OCI-LY1 (cell line): ENCODE data around the gene WAS.
A peak's percentile ranks its signal among the peaks of the same experiment; 100 is the strongest.

Experiments
- H2AFZ ChIP-seq: fragments of 200-600 bp; sonication (generic), shearing (Covaris generic); 2 replicates; pipeline ENCODE4 v1.6.0; 2014; ENCODE audit warnings: antibody characterized with exemption, mild to moderate bottlenecking, low read length
- H3F3A ChIP-seq: fragments of 200-600 bp; sonication (generic), shearing (Covaris generic); 2 replicates; pipeline ENCODE4 v1.6.0; 2014; ENCODE audit warnings: mild to moderate bottlenecking, antibody characterized with exemption, low read length, moderate library complexity; ENCODE audit not compliant: insufficient read depth
- H3K27ac ChIP-seq: fragments of 200-600 bp; sonication (generic); 2 replicates; pipeline ENCODE4 v1.5.1; 2014; ENCODE audit warnings: low read length, mixed run types, mild to moderate bottlenecking, low read depth; ENCODE audit not compliant: poor library complexity, severe bottlenecking
- H3K27me3 ChIP-seq: fragments of 200-600 bp; sonication (generic); 2 replicates; pipeline ENCODE4 v1.6.0; 2014; ENCODE audit warnings: antibody characterized with exemption, mild to moderate bottlenecking, low read length, moderate library complexity; ENCODE audit not compliant: insufficient read depth
- H3K36me3 ChIP-seq: fragments of 200-600 bp; sonication (generic); 2 replicates; pipeline ENCODE4 v1.6.1; 2014; ENCODE audit warnings: mild to moderate bottlenecking, antibody characterized with exemption, low read length, moderate library complexity, mixed read lengths; ENCODE audit not compliant: insufficient read depth
- H3K4me1 ChIP-seq: fragments of 200-600 bp; sonication (generic); 2 replicates; pipeline ENCODE4 v1.5.1; 2014; ENCODE audit warnings: mild to moderate bottlenecking, low read length, moderate library complexity; ENCODE audit not compliant: insufficient read depth, severe bottlenecking
- H3K4me2 ChIP-seq: fragments of 200-600 bp; sonication (generic), shearing (Covaris generic); 2 replicates; pipeline ENCODE4 v1.6.1; 2014; ENCODE audit warnings: low read length
- H3K4me3 ChIP-seq: fragments of 200-600 bp; sonication (generic); 2 replicates; pipeline ENCODE4 v1.5.1; 2014; ENCODE audit warnings: low read length, low read depth, mild to moderate bottlenecking, mixed read lengths; ENCODE audit not compliant: poor library complexity, severe bottlenecking
- H3K79me2 ChIP-seq: fragments of 200-600 bp; shearing (Covaris generic); 2 replicates; pipeline ENCODE4 v1.6.1; 2016; ENCODE audit warnings: mixed run types, low read length, mixed read lengths; ENCODE audit not compliant: insufficient read depth
- H3K9ac ChIP-seq: fragments of 200-600 bp; sonication (generic), shearing (Covaris generic); 2 replicates; pipeline ENCODE4 v1.6.1; 2014; ENCODE audit warnings: mild to moderate bottlenecking, low read length, mixed read lengths
- H3K9me2 ChIP-seq: fragments of 200-600 bp; sonication (generic), shearing (Covaris generic); 2 replicates; pipeline ENCODE4 v1.6.1; 2014; ENCODE audit warnings: low read depth, mild to moderate bottlenecking, low read length, mixed read lengths
- H3K9me3 ChIP-seq: fragments of 200-600 bp; shearing (Covaris generic); 2 replicates; pipeline ENCODE4 v1.6.1; 2014; ENCODE audit warnings: low read length, mixed read lengths
- H4K20me1 ChIP-seq: fragments of 200-600 bp; sonication (generic), shearing (Covaris generic); 2 replicates; pipeline ENCODE4 v1.6.0; 2016; ENCODE audit warnings: mild to moderate bottlenecking, low read length; ENCODE audit not compliant: insufficient read depth
- CTCF ChIP-seq: fragments of 200-600 bp; sonication (generic), shearing (Covaris generic); IDR thresholded peaks from 2 replicates; pipeline ENCODE4 v1.5.1; 2017; ENCODE audit warnings: mild to moderate bottlenecking, antibody characterized with exemption, low read length, moderate library complexity, mixed read lengths
- EZH2 ChIP-seq: fragments of 200-600 bp; sonication (generic), shearing (Covaris generic); IDR thresholded peaks from 2 replicates; pipeline ENCODE4 v1.8.0; 2017; ENCODE audit warnings: borderline replicate concordance, mixed run types, mild to moderate bottlenecking, antibody characterized with exemption, low read length, moderate library complexity, mixed read lengths

Gene WAS

GRCh38 chrX:48683411-48683982, at the start of gene WAS:
Gene WAS (plus strand): TSS chrX:48683799. CDS start chrX:48683854, 55 bp downstream.
- Histone ChIP-seq H4K20me1 (no peaks in the 10 kb centered on the region), H3K9ac (peak within 1 kb of the TSS; percentile 84), H3K4me1 (peaks cover 31% of the 10 kb centered on the region), H3K9me3 (no peaks in the 10 kb centered on the region), H3K36me3 (peaks cover 30% of the 10 kb centered on the region; the same call in 1 of the 2 replicates), H3K27ac (peak within 1 kb of the TSS; percentile 62), H3K4me2 (peak within 1 kb of the TSS; percentile 78), H3F3A (no peaks in the 10 kb centered on the region), H3K27me3 (no peaks in the 10 kb centered on the region), H3K79me2 (no peaks in the 10 kb centered on the region), H3K9me2 (no peaks in the 10 kb centered on the region), H2AFZ (no peak within 1 kb of the TSS), H3K4me3 (peak within 1 kb of the TSS; percentile 74)
- no peak for TF ChIP-seq CTCF
- TF ChIP-seq EZH2 = no peak

DNA sequence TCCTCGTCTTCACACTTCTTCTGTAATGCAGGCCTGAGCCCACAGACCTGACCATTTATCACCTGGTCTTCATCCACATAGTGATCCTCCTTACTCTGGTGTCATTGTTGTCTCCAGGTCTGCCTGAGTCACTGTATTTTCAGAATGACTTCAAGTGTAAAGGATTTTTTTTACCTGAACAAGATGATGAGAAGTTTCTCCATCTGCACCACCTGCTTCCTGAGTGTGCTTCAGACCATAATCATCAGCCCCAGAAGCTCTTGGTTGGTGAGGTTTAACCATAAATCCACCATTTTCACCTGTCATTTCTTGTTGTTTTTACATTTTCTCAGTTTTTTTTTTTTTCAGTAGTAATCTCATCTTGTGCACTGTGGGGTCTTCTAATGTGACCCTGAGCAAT, 47.3 kb upstream of the WAS start:
- no peak overlapping the region for H2AFZ ChIP-seq

GRCh38 chrX:48636776-48637175, 46.8 kb upstream of the WAS start:
- Histone ChIP-seq H3K4me2 (no peak overlapping the region), H3K9me3 (no peaks in the 10 kb centered on the region), H3K4me1 (peaks cover 17% of the 10 kb centered on the region), H3K36me3 (no peaks in the 10 kb centered on the region), H3F3A (no peaks in the 10 kb centered on the region), H4K20me1 (no peaks in the 10 kb centered on the region), H2AFZ (peak overlapping the region; percentile 68; the same call in 1 of the 2 replicates), H3K27ac (peak overlapping the region; percentile 19), H3K4me3 (no peak overlapping the region), H3K9me2 (no peaks in the 10 kb centered on the region), H3K27me3 (no peaks in the 10 kb centered on the region), H3K79me2 (no peaks in the 10 kb centered on the region), H3K9ac (no peak overlapping the region)
- TF ChIP-seq CTCF (no peak), EZH2 (no peak)

More for the DNA sequence above, 47.3 kb upstream of the WAS start:
- Histone ChIP-seq H3K4me3 (no peak overlapping the region), H3K27me3 (no peaks in the 10 kb centered on the region), H3F3A (no peaks in the 10 kb centered on the region), H3K4me1 (peaks cover 22% of the 10 kb centered on the region), H3K79me2 (no peaks in the 10 kb centered on the region), H3K9me2 (no peaks in the 10 kb centered on the region), H3K4me2 (no peak overlapping the region), H4K20me1 (no peaks in the 10 kb centered on the region), H3K27ac (peak overlapping the region; percentile 19), H3K9me3 (no peaks in the 10 kb centered on the region), H3K9ac (no peak overlapping the region), H3K36me3 (no peaks in the 10 kb centered on the region)
- no peak for TF ChIP-seq CTCF
- no peak for TF ChIP-seq EZH2
